GM12873 (cell line): ENCODE data around the gene ST3GAL4.
A peak's percentile ranks its signal among the peaks of the same experiment; 100 is the strongest.

Experiments used
- CTCF ChIP-seq: IDR thresholded peaks from 2 replicates; pipeline ENCODE4 v1.5.1; 2012; ENCODE audit warnings: low read depth, mild to moderate bottlenecking, moderate library complexity, low read length, control low read depth; ENCODE audit not compliant: insufficient read depth; ENCODE audit errors: missing control alignments

ST3GAL4 gene

GRCh38 chr11:126438272-126438671 is 82.8 kb downstream of the ST3GAL4 start:
- no peak for TF ChIP-seq CTCF

GRCh38 chr11:126438691-126439090 is 83.2 kb downstream of the ST3GAL4 start:
- TF ChIP-seq CTCF = no peak

GRCh38 chr11:126440276-126440675 is 84.8 kb downstream of the ST3GAL4 start:
- TF ChIP-seq CTCF = no peak

GRCh38 chr11:126440792-126441514 is 85.5 kb downstream of the ST3GAL4 start:
- TF ChIP-seq CTCF = peak; percentile 95

- no peak for TF ChIP-seq CTCF
These were observed 87.6 kb downstream of the ST3GAL4 start for GRCh38 chr11:126443120-126443519.

- no peak for TF ChIP-seq CTCF
These were observed 88.6 kb downstream of the ST3GAL4 start for GRCh38 chr11:126444072-126444471.

- no peak for TF ChIP-seq CTCF
These were observed 91.1 kb downstream of the ST3GAL4 start for GRCh38 chr11:126446581-126446980.

GRCh38 chr11:126450198-126450597 is 94.7 kb downstream of the ST3GAL4 start:
- no peak for TF ChIP-seq CTCF
